IMR-90 (cell line): ENCODE measurements around the gene NF2. TPM values are rescaled to one million over a fixed set of nuclear protein-coding genes. Genes with fewer than 3 reads are reported as not detected.

Experiments used
- ATAC-seq: fragments of 200-7000 bp; cut with Tn5 transposase; 2 replicates; pipeline ENCODE4 v1.9.1; 2020; ENCODE audit warnings: low read depth, mild to moderate bottlenecking, moderate library complexity
- BruUV-seq: library from RNA; stranded (reverse); fragments of 400-500 nt; replicated peaks from 2 replicates; lab custom pipeline; 2021; lab: Mats Ljungman, UMichigan
- CTCF ChIA-PET: fragments of 300-600 bp; formaldehyde crosslinking; extraction: SDS; loops from one replicate; lab custom pipeline; 2021; ENCODE audit warnings: antibody characterized with exemption; lab: Yijun Ruan, JAX
- POLR2A ChIA-PET: fragments of 300-600 bp; sonication (Branson Sonifier 250); formaldehyde crosslinking; loops from one replicate; lab custom pipeline; 2022; ENCODE audit warnings: antibody characterized with exemption; ENCODE audit not compliant: unreplicated experiment; lab: Charles Lee
- DNase-seq: peaks from one replicate; pipeline ENCODE4 v3.0.0; 2013
- H2AFZ ChIP-seq: replicated peaks from 2 replicates; pipeline ENCODE3; 2013; ENCODE audit warnings: low read length, mild to moderate bottlenecking; ENCODE audit not compliant: poor library complexity
- H2AK5ac ChIP-seq: 2 replicates; pipeline ENCODE4 v1.6.1; 2013; ENCODE audit warnings: low read depth, low read length, inconsistent platforms
- H2AK9ac ChIP-seq: replicated peaks from 2 replicates; pipeline ENCODE3; 2013; ENCODE audit warnings: mild to moderate bottlenecking, low read depth, low read length, moderate library complexity; ENCODE audit not compliant: poor library complexity
- H2BK120ac ChIP-seq: 2 replicates; pipeline ENCODE4 v1.6.1; 2013; ENCODE audit warnings: low read depth, low read length, inconsistent platforms
- H2BK15ac ChIP-seq: 3 replicates; pipeline ENCODE4 v1.6.1; 2013; ENCODE audit warnings: low read depth, low read length, inconsistent platforms
- H2BK20ac ChIP-seq: 2 replicates; pipeline ENCODE4 v1.6.1; 2013; ENCODE audit warnings: low read depth, mild to moderate bottlenecking, inconsistent platforms, low read length, moderate library complexity
- H2BK5ac ChIP-seq: 2 replicates; pipeline ENCODE4 v1.6.1; 2013; ENCODE audit warnings: mild to moderate bottlenecking, low read depth, low read length, inconsistent platforms; ENCODE audit not compliant: poor library complexity, severe bottlenecking
- H3K14ac ChIP-seq: replicated peaks from 2 replicates; pipeline ENCODE4 v1.6.1; 2013; ENCODE audit warnings: low read depth, low read length, inconsistent platforms
- H3K18ac ChIP-seq: 2 replicates; pipeline ENCODE4 v1.6.1; 2013; ENCODE audit warnings: low read depth, low read length, control low read depth
- H3K23ac ChIP-seq: 2 replicates; pipeline ENCODE4 v1.6.1; 2013; ENCODE audit warnings: low read depth, low read length, inconsistent platforms
- H3K27ac ChIP-seq: 2 replicates; pipeline ENCODE4 v1.5.1; 2013; ENCODE audit warnings: mild to moderate bottlenecking, control low read depth, low read length; ENCODE audit not compliant: insufficient read depth
- H3K27me3 ChIP-seq: 2 replicates; pipeline ENCODE4 v1.6.1; 2013; ENCODE audit warnings: low read length; ENCODE audit not compliant: control insufficient read depth, insufficient read depth
- H3K36me3 ChIP-seq: 2 replicates; pipeline ENCODE4 v1.6.1; 2013; ENCODE audit warnings: low read length, mixed read lengths; ENCODE audit not compliant: control insufficient read depth, insufficient read depth
- H3K4ac ChIP-seq: 2 replicates; pipeline ENCODE4 v1.6.1; 2013; ENCODE audit warnings: low read depth, low read length, inconsistent platforms
- H3K4me1 ChIP-seq: 2 replicates; pipeline ENCODE4 v1.6.1; 2013; ENCODE audit warnings: low read length, mixed read lengths; ENCODE audit not compliant: control insufficient read depth, insufficient read depth
- H3K4me2 ChIP-seq: 2 replicates; pipeline ENCODE4 v1.6.1; 2013; ENCODE audit warnings: low read depth, mild to moderate bottlenecking, control low read depth, low read length, moderate library complexity
- H3K4me3 ChIP-seq: 2 replicates; pipeline ENCODE4 v1.5.1; 2013; ENCODE audit warnings: low read depth, mild to moderate bottlenecking, control low read depth, low read length, moderate library complexity; ENCODE audit not compliant: insufficient read depth
- H3K56ac ChIP-seq: 2 replicates; pipeline ENCODE4 v1.6.1; 2013; ENCODE audit warnings: low read length, inconsistent platforms; ENCODE audit not compliant: insufficient read depth; ENCODE audit errors: extremely low read depth
- H3K79me1 ChIP-seq, 2 experiments: 2 replicates each; pipeline ENCODE4 v1.6.1; 2013; ENCODE audit warnings: low read length in 2 of 2, inconsistent platforms in 1 of 2, low read depth in 1 of 2
- H3K9ac ChIP-seq: 2 replicates; pipeline ENCODE4 v1.6.1; 2013; ENCODE audit warnings: low read depth, low read length, control low read depth
- H3K9me1 ChIP-seq: 2 replicates; pipeline ENCODE4 v1.6.1; 2013; ENCODE audit warnings: low read length, inconsistent platforms; ENCODE audit not compliant: insufficient read depth
- H3K9me3 ChIP-seq: 2 replicates; pipeline ENCODE4 v1.6.1; 2013; ENCODE audit warnings: low read length; ENCODE audit not compliant: control insufficient read depth, insufficient read depth
- H4K20me1 ChIP-seq: 2 replicates; pipeline ENCODE4 v1.6.1; 2013; ENCODE audit warnings: low read length, inconsistent platforms; ENCODE audit not compliant: insufficient read depth
- H4K5ac ChIP-seq: 2 replicates; pipeline ENCODE4 v1.6.1; 2013; ENCODE audit warnings: mild to moderate bottlenecking, low read depth, low read length, control low read depth
- H4K8ac ChIP-seq, 2 experiments: 2 replicates each; pipeline ENCODE4 v1.6.1; 2013; ENCODE audit warnings: low read depth in 2 of 2, low read length in 2 of 2, control low read depth in 1 of 2, inconsistent platforms in 1 of 2
- H4K91ac ChIP-seq: 2 replicates; pipeline ENCODE4 v1.6.1; 2013; ENCODE audit warnings: low read depth, low read length, inconsistent platforms; ENCODE audit not compliant: insufficient read depth
- BHLHE40 ChIP-seq: fragments of 150-350 bp; IDR thresholded peaks from 2 replicates; pipeline ENCODE4 v1.6.1; 2016; ENCODE audit warnings: mild to moderate bottlenecking, low read depth, low read length
- FOS ChIP-seq: fragments of 150-350 bp; IDR thresholded peaks from 2 replicates; pipeline ENCODE4 v1.6.1; 2016; ENCODE audit warnings: low read depth, low read length
- MAZ ChIP-seq: IDR thresholded peaks from 2 replicates; pipeline ENCODE4 v1.6.1; 2012; ENCODE audit warnings: low read depth, mild to moderate bottlenecking, low read length, improper control_type of control experiment, moderate library complexity, borderline replicate concordance
- SMC3 ChIP-seq: fragments of 150-350 bp; IDR thresholded peaks from 2 replicates; pipeline ENCODE4 v1.6.1; 2016; ENCODE audit warnings: low read depth, mild to moderate bottlenecking, antibody characterized with exemption, low read length, moderate library complexity
- USF2 ChIP-seq: fragments of 150-350 bp; IDR thresholded peaks from 2 replicates; pipeline ENCODE4 v1.6.1; 2017; ENCODE audit warnings: mild to moderate bottlenecking, antibody characterized with exemption, low read length, low read depth
- WGBS, 2 experiments: methylation state at CpG; one replicate each; pipeline versions ENCODE4 v1.1.5 to v1.1.7; 2013; ENCODE audit warnings: missing lambda C conversion rate in 2 of 2; ENCODE audit not compliant: insufficient read length in 1 of 2; ENCODE audit errors: extremely low coverage in 2 of 2; 5-methylcytosine and 5-hydroxymethylcytosine counted together
- dilution Hi-C: fragments of 300-500 bp; cut with HindIII; formaldehyde crosslinking; loops from one replicate; pipeline ENCODE4 v1.14.3; 2018; ENCODE audit warnings: low sequenced_read_pairs; ENCODE audit not compliant: unreplicated experiment
- in situ Hi-C: fragments of 300-500 bp; cut with MboI; formaldehyde crosslinking; loops from 3 replicates; pipeline ENCODE4 v1.14.3; 2019; ENCODE audit warnings: low sequenced_read_pairs, inconsistent platforms, mixed read lengths
- intact Hi-C: fragments of 100-400 bp; cut with micrococcal nuclease; formaldehyde crosslinking; loops from 2 replicates; pipeline ENCODE4 v1.10.0; 2022
- polyA plus RNA-seq, 3 experiments: library from polyadenylated mRNA; depleted of rRNA; stranded (reverse); fragments of >200 nt; gene quantifications; 2 replicates each; pipeline ENCODE4 v1.2.3, GENCODE V29; 2012; ENCODE audit warnings: low replicate concordance in 1 of 3
- total RNA-seq: library from RNA; depleted of rRNA; stranded (reverse); fragments of >200 nt; gene quantifications from 2 replicates; pipeline ENCODE4 v1.2.3, GENCODE V29; 2012

NF2 gene
- total and polyA plus RNA-seq, 2 of the 4 experiments (the other 2 are of a cell fraction): 59.0 to 151 TPM

GRCh38 chr22:29742326-29742725 lies 138.9 kb downstream of the NF2 start:
- 97% methylated on average over 5 of the region's 13 CpGs; no CpG with 5 or more reads in 1 of the 2 experiments for WGBS, 2 experiments
- no peak overlapping the region for H4K5ac ChIP-seq
- H3K9me1 ChIP-seq: 0 out of 2 replicates have a peak, but pooled peaks cover 8% of the 10 kb centered on the region
- peaks cover 5% of the 10 kb centered on the region; the same call in 1 of the 2 replicates for H3K4me1 ChIP-seq
- no TSS peak for BruUV-seq
- no peak overlapping the region for H4K8ac ChIP-seq
- H2AFZ ChIP-seq: no peak overlapping the region
- CTCF ChIA-PET: no interaction called here
- H3K79me1 ChIP-seq: no peaks in the 10 kb centered on the region; a peak in 1 of 4 replicates
- POLR2A ChIA-PET: no interaction called here
- H3K27ac ChIP-seq: no peak overlapping the region
- dilution Hi-C loops (no loop called here), in situ Hi-C loops (no loop called here), intact Hi-C loops (no loop called here)
- peaks cover 24% of the 10 kb centered on the region for H3K36me3 ChIP-seq
- no peak overlapping the region for H2AK9ac ChIP-seq
- no peak overlapping the region for H2BK120ac ChIP-seq
- no peak overlapping the region for H3K4ac ChIP-seq
- no peaks in the 10 kb centered on the region for H3K9me3 ChIP-seq
- H3K4me3 ChIP-seq: no peak overlapping the region
- no peak overlapping the region for H3K9ac ChIP-seq
- no peak overlapping the region for H3K4me2 ChIP-seq
- ATAC-seq: no peak
- H2BK20ac ChIP-seq: no peak overlapping the region
- no peak overlapping the region for H2BK15ac ChIP-seq
- no peak for DNase-seq
- H4K91ac ChIP-seq: no peak overlapping the region
- H2AK5ac ChIP-seq: no peak overlapping the region
- H3K56ac ChIP-seq: no peak overlapping the region
- H4K20me1 ChIP-seq: no peaks in the 10 kb centered on the region
- no peak overlapping the region for H3K18ac ChIP-seq
- no peak overlapping the region for H3K23ac ChIP-seq
- H3K14ac ChIP-seq: no peak overlapping the region
- no peak overlapping the region for H2BK5ac ChIP-seq
- no peaks in the 10 kb centered on the region for H3K27me3 ChIP-seq
- TF ChIP-seq MAZ: no peak
- TF ChIP-seq FOS: no peak
- TF ChIP-seq BHLHE40: no peak
- no peak for TF ChIP-seq SMC3
- TF ChIP-seq USF2: no peak
